GM23338 (cell line): ENCODE data around the gene CDHR3. TPM values are rescaled to one million over a fixed set of nuclear protein-coding genes. Genes with fewer than 3 reads are reported as not detected.

Experiments used
- ATAC-seq: fragments of 200-7000 bp; cut with Tn5 transposase; 3 replicates; pipeline ENCODE4 v1.9.1; 2020
- DNase-seq: peaks from one replicate; pipeline ENCODE4 v3.0.0-alpha.2; 2015; ENCODE audit warnings: low spot score
- H2AFZ ChIP-seq: fragments of 200-600 bp; sonication (generic); 2 replicates; pipeline ENCODE4 v1.8.0; 2016; ENCODE audit warnings: antibody characterized with exemption, mild to moderate bottlenecking, moderate library complexity
- H3F3A ChIP-seq: fragments of 200-600 bp; sonication (generic); replicated peaks from 2 replicates; pipeline ENCODE4 v1.8.0; 2017; ENCODE audit warnings: antibody characterized with exemption, mixed run types, low read depth
- H3K27ac ChIP-seq: fragments of 200-600 bp; sonication (generic); 2 replicates; pipeline ENCODE4 v1.6.1; 2016; ENCODE audit warnings: low read depth
- H3K27me3 ChIP-seq: fragments of 200-600 bp; sonication (generic); 2 replicates; pipeline ENCODE4 v1.8.0; 2016; ENCODE audit warnings: mild to moderate bottlenecking, mixed run types, moderate library complexity; ENCODE audit not compliant: insufficient read depth
- H3K36me3 ChIP-seq: fragments of 200-600 bp; sonication (generic); 2 replicates; pipeline ENCODE4 v1.8.0; 2016; ENCODE audit warnings: mild to moderate bottlenecking; ENCODE audit not compliant: insufficient read depth
- H3K4me1 ChIP-seq: fragments of 200-600 bp; sonication (generic); 2 replicates; pipeline ENCODE4 v1.8.0; 2016; ENCODE audit warnings: mild to moderate bottlenecking, moderate library complexity; ENCODE audit not compliant: insufficient read depth
- H3K4me2 ChIP-seq: fragments of 200-600 bp; sonication (generic); 2 replicates; pipeline ENCODE4 v1.7.1; 2017; ENCODE audit warnings: mixed run types
- H3K4me3 ChIP-seq: fragments of 200-600 bp; sonication (generic); 2 replicates; pipeline ENCODE4 v1.6.1; 2016; ENCODE audit warnings: mixed run types
- H3K79me2 ChIP-seq: fragments of 200-600 bp; sonication (generic); replicated peaks from 2 replicates; pipeline ENCODE4 v1.8.0; 2017; ENCODE audit warnings: mild to moderate bottlenecking; ENCODE audit not compliant: insufficient read depth
- H3K9me2 ChIP-seq: fragments of 200-600 bp; sonication (generic); 2 replicates; pipeline ENCODE4 v1.8.0; 2017; ENCODE audit not compliant: insufficient read depth
- H4K20me1 ChIP-seq: fragments of 200-600 bp; sonication (generic); replicated peaks from 2 replicates; pipeline ENCODE4 v1.8.0; 2017; ENCODE audit warnings: mild to moderate bottlenecking; ENCODE audit not compliant: insufficient read depth
- H3K27ac Mint-ChIP-seq: 2 replicates; pipeline ENCODE4 v1.8.0; 2020; ENCODE audit warnings: inconsistent platforms, mild to moderate bottlenecking, moderate library complexity, mixed read lengths
- H3K27me3 Mint-ChIP-seq: 3 replicates; pipeline ENCODE4 v1.8.0; 2022; ENCODE audit warnings: low read depth, mild to moderate bottlenecking, moderate library complexity, mixed read lengths, inconsistent platforms; ENCODE audit not compliant: insufficient read depth, poor library complexity
- H3K36me3 Mint-ChIP-seq: 3 replicates; pipeline ENCODE4 v1.8.0; 2021; ENCODE audit warnings: low read depth, mild to moderate bottlenecking, inconsistent platforms, moderate library complexity, mixed read lengths
- H3K4me1 Mint-ChIP-seq: 3 replicates; pipeline ENCODE4 v1.8.0; 2020; ENCODE audit warnings: mild to moderate bottlenecking, inconsistent platforms, mixed read lengths
- H3K4me3 Mint-ChIP-seq: 3 replicates; pipeline ENCODE4 v1.8.0; 2021; ENCODE audit warnings: moderate library complexity, mild to moderate bottlenecking, inconsistent platforms, mixed read lengths
- H3K9me3 Mint-ChIP-seq: 3 replicates; pipeline ENCODE4 v1.8.0; 2020; ENCODE audit warnings: moderate library complexity, mild to moderate bottlenecking, inconsistent platforms, mixed read lengths
- CREB1 ChIP-seq: fragments of 250-450 bp; sonication (Bioruptor Pico); IDR thresholded peaks from 2 replicates; pipeline ENCODE4 v1.5.0; 2020; ENCODE audit warnings: low read depth, mild to moderate bottlenecking, moderate library complexity
- CTCF ChIP-seq, 2 experiments: fragments of 200-600 bp in 1 of 2; sonication (generic) in 1 of 2; conservative IDR thresholded peaks; 2 replicates each; pipeline versions ENCODE4 v1.5.1 to v1.6.1; 2016 to 2017; ENCODE audit warnings: antibody characterized with exemption in 2 of 2, low read depth in 2 of 2, mild to moderate bottlenecking in 2 of 2, moderate library complexity in 1 of 2
- ETS1 ChIP-seq: IDR thresholded peaks from 2 replicates; pipeline ENCODE4 v1.6.1; 2016; ENCODE audit warnings: antibody characterized with exemption
- EZH2 ChIP-seq: fragments of 200-600 bp; sonication (generic); IDR thresholded peaks from one replicate; pipeline ENCODE4 v1.8.0; 2017; ENCODE audit warnings: antibody characterized with exemption, mild to moderate bottlenecking, low read depth; ENCODE audit not compliant: unreplicated experiment
- EZH2phosphoT487 ChIP-seq: fragments of 200-600 bp; sonication (generic); IDR thresholded peaks from one replicate; pipeline ENCODE4 v1.8.1; 2018; ENCODE audit warnings: antibody characterized with exemption; ENCODE audit not compliant: unreplicated experiment
- JUNB ChIP-seq: IDR thresholded peaks from one replicate; pipeline ENCODE4 v1.6.1; 2016; ENCODE audit warnings: antibody characterized with exemption; ENCODE audit not compliant: unreplicated experiment
- NANOG ChIP-seq: IDR thresholded peaks from 2 replicates; pipeline ENCODE4 v1.6.1; 2016; ENCODE audit warnings: antibody characterized with exemption, borderline replicate concordance
- POLR2AphosphoS5 ChIP-seq: IDR thresholded peaks from 2 replicates; pipeline ENCODE4 v1.6.1; 2016; ENCODE audit warnings: antibody characterized with exemption, low read depth
- REST ChIP-seq: IDR thresholded peaks from one replicate; pipeline ENCODE4 v1.6.1; 2018; ENCODE audit warnings: antibody characterized with exemption; ENCODE audit not compliant: unreplicated experiment
- STAT1 ChIP-seq: IDR thresholded peaks from one replicate; pipeline ENCODE4 v1.6.1; 2016; ENCODE audit warnings: antibody characterized with exemption; ENCODE audit not compliant: unreplicated experiment
- ZNF114 ChIP-seq: fragments of 250-450 bp; sonication (Bioruptor Pico); IDR thresholded peaks from 2 replicates; pipeline ENCODE4 v1.5.0; 2020; ENCODE audit warnings: mild to moderate bottlenecking, moderate library complexity
- ZNF331 ChIP-seq: fragments of 250-450 bp; sonication (Bioruptor Pico); IDR thresholded peaks from 2 replicates; pipeline ENCODE4 v1.5.0; 2020; ENCODE audit warnings: low read depth, mild to moderate bottlenecking, moderate library complexity
- ZNF462 ChIP-seq: fragments of 250-450 bp; sonication (Bioruptor Pico); IDR thresholded peaks from 2 replicates; pipeline ENCODE4 v1.5.0; 2020; ENCODE audit warnings: mild to moderate bottlenecking, moderate library complexity
- polyA plus RNA-seq: library from polyadenylated mRNA; unstranded; fragments of >200 nt; fragmentation: Nextera tagmentation; extraction: Ambion mirVana; gene quantifications from 2 replicates; pipeline ENCODE4 v1.2.1, GENCODE V29; 2016
- total RNA-seq: library from RNA; depleted of rRNA; stranded (reverse); fragments of >200 nt; shearing (Covaris generic); gene quantifications from 2 replicates; pipeline ENCODE4 v1.2.3, GENCODE V29; 2014

Gene CDHR3
- total and polyA plus RNA-seq, 2 experiments from 2014 or later: 5.1 to 12.2 TPM

- Histone ChIP-seq H2AFZ (no peak overlapping the region), H3K4me2 (no peak overlapping the region), H3K27ac (no peak overlapping the region), H4K20me1 (no peaks in the 10 kb centered on the region), H3K27me3 (no peaks in the 10 kb centered on the region), H3K79me2 (no peaks in the 10 kb centered on the region), H3K9me2 (0 out of 2 replicates have a peak, but pooled peaks cover 5% of the 10 kb centered on the region), H3F3A (no peaks in the 10 kb centered on the region), H3K36me3 (no peaks in the 10 kb centered on the region; the same call in 1 of the 2 replicates), H3K4me1 (no peaks in the 10 kb centered on the region), H3K4me3 (no peak overlapping the region)
- ATAC-seq (no peak), DNase-seq (no peak)
- Mint-ChIP-seq H3K4me3 (no peak overlapping the region), H3K27me3 (peaks cover 6% of the 10 kb centered on the region), H3K36me3 (peaks cover 36% of the 10 kb centered on the region), H3K27ac (no peak overlapping the region), H3K4me1 (peaks cover 5% of the 10 kb centered on the region; the same call in 2 of the 3 replicates), H3K9me3 (peaks cover 33% of the 10 kb centered on the region)
- TF ChIP-seq STAT1 (no peak), EZH2phosphoT487 (no peak), ZNF114 (no peak), CTCF (conservative IDR thresholded peaks at IDR 0.05; ENCODE audit: low read depth in 2 of 2) (no peak), JUNB (no peak), POLR2AphosphoS5 (no peak), EZH2 (no peak), ETS1 (no peak), CREB1 (CRISPR knock-in tag) (no peak), REST (no peak), ZNF462 (CRISPR knock-in tag) (no peak), NANOG (no peak), ZNF331 (no peak)
These were observed 40.5 kb downstream of the CDHR3 start for GRCh38 chr7:106003525-106004064.
